ENCODE results near the gene SYCP1.

- TF ChIP-seq ATF2 (tag by site-specific recombination; IDR thresholded peaks at IDR 0.05; ENCODE audit: low read depth) (no peak), ZNF280D (tag by site-specific recombination; IDR thresholded peaks at IDR 0.05) (no peak), CTCF (tag by site-specific recombination; IDR thresholded peaks at IDR 0.05) (no peak), KLF16 (tag by site-specific recombination; IDR thresholded peaks at IDR 0.05) (no peak), ZFP41 (tag by site-specific recombination; IDR thresholded peaks at IDR 0.05; ENCODE audit: borderline replicate concordance) (no peak), ZNF335 (tag by site-specific recombination; conservative IDR thresholded peaks at IDR 0.05) (no peak)
These were observed 174.9 kb downstream of the SYCP1 start, which contains the start of gene TSHB for GRCh38 chr1:115029526-115029925.
